Transverse colon (tissue), 4 donors: ENCODE results near the gene SPINK4. TPM values are rescaled to one million over a fixed set of nuclear protein-coding genes. Genes with fewer than 3 reads are reported as not detected.

ENCODE experiments used
- DNase-seq: peaks from one replicate; pipeline ENCODE4 v3.0.0-alpha.2; 2019
- H3K27ac ChIP-seq, 4 donors: fragments of 200-600 bp; sonication (generic); 2 replicates each; pipeline ENCODE4 v1.5.1; 2016 to 2018; ENCODE audit warnings: inconsistent platforms in 4 of 4
- H3K27me3 ChIP-seq: fragments of 200-600 bp; sonication (generic); 2 replicates; pipeline ENCODE4 v1.5.1; 2017; ENCODE audit warnings: inconsistent platforms
- H3K36me3 ChIP-seq, 4 donors: fragments of 200-600 bp; sonication (generic); 2 replicates each; pipeline ENCODE4 v1.5.1; 2017 to 2019; ENCODE audit warnings: inconsistent platforms in 4 of 4
- H3K4me1 ChIP-seq, 4 donors: fragments of 200-600 bp; sonication (generic); 2 replicates each; pipeline ENCODE4 v1.5.1; 2017 to 2020; ENCODE audit warnings: inconsistent platforms in 4 of 4
- H3K4me3 ChIP-seq, 4 donors: fragments of 200-600 bp; sonication (generic); 1 replicate in 1 of 4; 2 replicates in 3 of 4; pipeline versions ENCODE4 v1.5.1 to v1.6.1; 2017 to 2019; ENCODE audit warnings: inconsistent platforms in 4 of 4
- H3K9me3 ChIP-seq, 2 donors: fragments of 200-600 bp; sonication (generic); 2 replicates each; pipeline ENCODE4 v1.5.1; 2017 to 2019; ENCODE audit warnings: inconsistent platforms in 2 of 2
- CTCF ChIP-seq, 5 experiments: fragments of 200-600 bp in 3 of 5; fragments of 450-650 bp in 2 of 5; sonication (generic) in 3 of 5; IDR thresholded peaks; 1 replicate in 2 of 5; 2 replicates in 3 of 5; pipeline ENCODE4 v1.5.1; 2016 to 2017; ENCODE audit warnings: antibody characterized with exemption in 5 of 5, inconsistent platforms in 3 of 5, mild to moderate bottlenecking in 2 of 5, moderate library complexity in 1 of 5
- EP300 ChIP-seq: sonication (generic); formaldehyde crosslinking; IDR thresholded peaks from one replicate; pipeline ENCODE4 v1.6.1; 2017; ENCODE audit warnings: antibody characterized with exemption, low read depth
- POLR2A ChIP-seq: fragments of 450-650 bp; IDR thresholded peaks from one replicate; pipeline ENCODE4 v1.6.1; 2016; ENCODE audit warnings: antibody characterized with exemption, mild to moderate bottlenecking, moderate library complexity
- POLR2AphosphoS5 ChIP-seq, 3 donors: sonication (generic); formaldehyde crosslinking; IDR thresholded peaks; one replicate each; pipeline ENCODE4 v1.6.1; 2016; ENCODE audit warnings: antibody characterized with exemption in 3 of 3
- WGBS, 2 donors: methylation state at CpG; one replicate each; pipeline ENCODE4 v1.1.5; 2018; ENCODE audit warnings: low coverage in 1 of 2; 5-methylcytosine and 5-hydroxymethylcytosine counted together
- in situ Hi-C, 4 donors: fragments of 200-750 bp; cut with MboI; loops; one replicate each; pipeline versions ENCODE4 v1.15.0 to v1.15.1; 2017; ENCODE audit warnings: low sequenced_read_pairs in 3 of 4, low pct_ligation_motif_present in 1 of 4, low pct_unique_long_range_greater_than_20kb in 1 of 4
- intact Hi-C: fragments of 100-400 bp; cut with DNase I; formaldehyde crosslinking; loops from one replicate; pipeline ENCODE4 v1.15.1; 2023; ENCODE audit warnings: low total_unique reads
- total RNA-seq, 4 donors: library from RNA; depleted of rRNA; stranded (reverse); fragments of >200 nt; gene quantifications; one replicate each; pipeline ENCODE4 v1.1.0, GENCODE V29; 2016

The SPINK4 gene
- total RNA-seq, 4 donors from 2014 or later = 6.6 to 77.8 TPM; not detected in 2

- intact Hi-C loops (no loop called here), in situ Hi-C loops (no loop called here)
- Histone ChIP-seq H3K4me3 (no peak overlapping the region), H3K36me3 (peaks cover 0 to 10% (median 2%) of the 10 kb centered on the region in 4 donors), H3K27ac (peak overlapping the region; percentile 66 to 98 (median 86)), H3K4me1 (peaks cover 11 to 34% (median 21%) of the 10 kb centered on the region in 4 donors), H3K27me3 (no peaks in the 10 kb centered on the region), H3K9me3 (no peaks in the 10 kb centered on the region)
- DNase-seq = peak; percentile 53
- WGBS, 2 donors = 0 to 35% methylated on average over 1 to 4 of the region's 4 CpGs
- TF ChIP-seq CTCF (IDR thresholded peaks at IDR 0.05) = peak; percentile 60 to 82 (median 69)
- TF ChIP-seq EP300 = no peak
- no peak for TF ChIP-seq POLR2A
- TF ChIP-seq POLR2AphosphoS5 (IDR thresholded peaks at IDR 0.05) = peak in 2 of 3 donors; percentile 30 to 31
Measured at GRCh38 chr9:33287087-33287490, 47.1 kb downstream of the SPINK4 start.

- H3K27me3 ChIP-seq = no peaks in the 10 kb centered on the region
- no peak for DNase-seq
- H3K4me3 ChIP-seq = no peak overlapping the region
- H3K27ac ChIP-seq = peak overlapping the region in 2 of 4 donors; percentile 97 to 98
- H3K9me3 ChIP-seq = no peaks in the 10 kb centered on the region
- intact Hi-C loops (no loop called here), in situ Hi-C loops (no loop called here)
- WGBS, 2 donors = 59 to 82% methylated on average over 2 to 4 of the region's 4 CpGs
- H3K4me1 ChIP-seq = peaks cover 16 to 46% (median 31%) of the 10 kb centered on the region in 4 donors
- H3K36me3 ChIP-seq = no peaks in the 10 kb centered on the region
- TF ChIP-seq POLR2A = no peak
- no peak for TF ChIP-seq EP300
- no peak for TF ChIP-seq CTCF (IDR thresholded peaks at IDR 0.05)
- no peak for TF ChIP-seq POLR2AphosphoS5 (IDR thresholded peaks at IDR 0.05)
Measured at GRCh38 chr9:33288235-33288634, 48.3 kb downstream of the SPINK4 start.

GRCh38 chr9:33288828-33289483, 49.0 kb downstream of the SPINK4 start:
- Histone ChIP-seq H3K36me3 (no peaks in the 10 kb centered on the region), H3K4me3 (peak overlapping the region in 1 of 4 donors; percentile 69), H3K9me3 (no peaks in the 10 kb centered on the region), H3K4me1 (peaks cover 23 to 53% (median 35%) of the 10 kb centered on the region in 4 donors), H3K27me3 (no peaks in the 10 kb centered on the region), H3K27ac (peak overlapping the region; percentile 95 to 100 (median 98))
- 82% methylated on average over 12 of the region's 14 CpGs; no CpG with 5 or more reads in 1 of the 2 donors for WGBS, 2 donors
- in situ Hi-C loops (no loop called here), intact Hi-C loops (no loop called here)
- no peak for TF ChIP-seq POLR2A
- TF ChIP-seq CTCF (IDR thresholded peaks at IDR 0.05) = no peak
- no peak for TF ChIP-seq EP300
- no peak for TF ChIP-seq POLR2AphosphoS5 (IDR thresholded peaks at IDR 0.05)
- DNase-seq = peak; percentile 17

GRCh38 chr9:33289496-33289895, 49.5 kb downstream of the SPINK4 start:
- H3K9me3 ChIP-seq = no peaks in the 10 kb centered on the region
- intact Hi-C loops (no loop called here), in situ Hi-C loops (no loop called here)
- H3K27me3 ChIP-seq = no peaks in the 10 kb centered on the region
- 3% methylated on average over 12 of the region's 12 CpGs; no CpG with 5 or more reads in 1 of the 2 donors for WGBS, 2 donors
- peak; percentile 23 for DNase-seq
- H3K36me3 ChIP-seq = peaks cover 0 to 3% (median 1%) of the 10 kb centered on the region in 4 donors
- TF ChIP-seq POLR2A (no peak), CTCF (IDR thresholded peaks at IDR 0.05) (no peak), EP300 (no peak), POLR2AphosphoS5 (IDR thresholded peaks at IDR 0.05) (no peak)
- H3K4me1 ChIP-seq = peaks cover 23 to 56% (median 38%) of the 10 kb centered on the region in 4 donors
- H3K4me3 ChIP-seq = peak overlapping the region; percentile 11 to 69 (median 60)
- H3K27ac ChIP-seq = peak overlapping the region; percentile 95 to 100 (median 98)
